HFFc6 (cell line): ENCODE results near the gene CCDC91. TPM values are rescaled to one million over a fixed set of nuclear protein-coding genes. Genes with fewer than 3 reads are reported as not detected.

Source experiments
- DNase-seq: peaks from one replicate; pipeline ENCODE4 v3.0.0-alpha.2; 2018
- H3K27ac Mint-ChIP-seq: 2 replicates; pipeline ENCODE4 v1.8.0; 2020; ENCODE audit warnings: mild to moderate bottlenecking, mixed read lengths
- H3K27me3 Mint-ChIP-seq: 2 replicates; pipeline ENCODE4 v1.8.0; 2021; ENCODE audit warnings: mild to moderate bottlenecking, moderate library complexity, mixed read lengths; ENCODE audit not compliant: insufficient read depth
- H3K36me3 Mint-ChIP-seq: 2 replicates; pipeline ENCODE4 v1.8.0; 2021; ENCODE audit warnings: low read depth, mixed read lengths
- H3K4me1 Mint-ChIP-seq: 2 replicates; pipeline ENCODE4 v1.8.0; 2020; ENCODE audit warnings: low read depth, mixed read lengths
- H3K4me3 Mint-ChIP-seq: 2 replicates; pipeline ENCODE4 v1.8.0; 2020; ENCODE audit warnings: mild to moderate bottlenecking, moderate library complexity, mixed read lengths
- H3K9me3 Mint-ChIP-seq: 2 replicates; pipeline ENCODE4 v1.8.0; 2020; ENCODE audit warnings: mild to moderate bottlenecking, mixed read lengths
- total RNA-seq, 6 experiments: library from RNA; stranded (reverse); fragmentation: NEBNext Ultra II Directional; extraction: Animal tissue kit (Norgen Biotek cat#: 25700); gene quantifications; 2 replicates in 1 of 6; 3 replicates in 5 of 6; pipeline ENCODE4 v1.2.3, GENCODE V29; 2021
- TF ChIP-seq, protein P1 (sequence below): fragments of 200-600 bp; sonication (generic); IDR thresholded peaks from 2 replicates; pipeline ENCODE4 v1.5.0; 2021; ENCODE audit warnings: antibody characterized with exemption, mild to moderate bottlenecking

The CCDC91 gene
- total RNA-seq, 6 experiments from 2014 or later = 14.7 to 17.3 (median 16.7) TPM

DNA sequence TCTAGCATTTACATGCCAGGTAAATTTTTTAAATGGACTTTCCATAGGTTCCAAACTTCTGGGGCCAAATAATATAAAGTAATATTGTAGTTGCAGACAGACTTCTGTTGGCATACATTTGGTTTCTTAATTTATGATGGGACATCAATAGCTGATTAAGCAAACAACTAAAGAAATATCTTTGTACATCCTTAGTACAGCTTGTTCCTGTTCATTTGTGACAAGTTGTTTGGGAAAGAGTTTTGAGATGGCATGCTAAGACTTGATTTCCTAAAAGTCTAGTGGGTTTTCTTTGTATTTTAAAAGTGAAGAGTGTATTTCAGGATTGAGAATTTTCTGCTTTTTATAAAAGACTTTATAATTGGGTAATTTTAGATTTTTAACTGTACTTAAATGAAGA lies 41.0 kb downstream of the CCDC91 start:
- Mint-ChIP-seq H3K9me3 (no peaks in the 10 kb centered on the region), H3K27me3 (no peaks in the 10 kb centered on the region), H3K4me1 (peaks cover 7% of the 10 kb centered on the region; the same call in 1 of the 2 replicates), H3K27ac (no peak overlapping the region), H3K36me3 (no peaks in the 10 kb centered on the region), H3K4me3 (no peak overlapping the region)
- DNase-seq = no peak
- TF ChIP-seq, protein P1, sequence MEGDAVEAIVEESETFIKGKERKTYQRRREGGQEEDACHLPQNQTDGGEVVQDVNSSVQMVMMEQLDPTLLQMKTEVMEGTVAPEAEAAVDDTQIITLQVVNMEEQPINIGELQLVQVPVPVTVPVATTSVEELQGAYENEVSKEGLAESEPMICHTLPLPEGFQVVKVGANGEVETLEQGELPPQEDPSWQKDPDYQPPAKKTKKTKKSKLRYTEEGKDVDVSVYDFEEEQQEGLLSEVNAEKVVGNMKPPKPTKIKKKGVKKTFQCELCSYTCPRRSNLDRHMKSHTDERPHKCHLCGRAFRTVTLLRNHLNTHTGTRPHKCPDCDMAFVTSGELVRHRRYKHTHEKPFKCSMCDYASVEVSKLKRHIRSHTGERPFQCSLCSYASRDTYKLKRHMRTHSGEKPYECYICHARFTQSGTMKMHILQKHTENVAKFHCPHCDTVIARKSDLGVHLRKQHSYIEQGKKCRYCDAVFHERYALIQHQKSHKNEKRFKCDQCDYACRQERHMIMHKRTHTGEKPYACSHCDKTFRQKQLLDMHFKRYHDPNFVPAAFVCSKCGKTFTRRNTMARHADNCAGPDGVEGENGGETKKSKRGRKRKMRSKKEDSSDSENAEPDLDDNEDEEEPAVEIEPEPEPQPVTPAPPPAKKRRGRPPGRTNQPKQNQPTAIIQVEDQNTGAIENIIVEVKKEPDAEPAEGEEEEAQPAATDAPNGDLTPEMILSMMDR = no peak

DNA sequence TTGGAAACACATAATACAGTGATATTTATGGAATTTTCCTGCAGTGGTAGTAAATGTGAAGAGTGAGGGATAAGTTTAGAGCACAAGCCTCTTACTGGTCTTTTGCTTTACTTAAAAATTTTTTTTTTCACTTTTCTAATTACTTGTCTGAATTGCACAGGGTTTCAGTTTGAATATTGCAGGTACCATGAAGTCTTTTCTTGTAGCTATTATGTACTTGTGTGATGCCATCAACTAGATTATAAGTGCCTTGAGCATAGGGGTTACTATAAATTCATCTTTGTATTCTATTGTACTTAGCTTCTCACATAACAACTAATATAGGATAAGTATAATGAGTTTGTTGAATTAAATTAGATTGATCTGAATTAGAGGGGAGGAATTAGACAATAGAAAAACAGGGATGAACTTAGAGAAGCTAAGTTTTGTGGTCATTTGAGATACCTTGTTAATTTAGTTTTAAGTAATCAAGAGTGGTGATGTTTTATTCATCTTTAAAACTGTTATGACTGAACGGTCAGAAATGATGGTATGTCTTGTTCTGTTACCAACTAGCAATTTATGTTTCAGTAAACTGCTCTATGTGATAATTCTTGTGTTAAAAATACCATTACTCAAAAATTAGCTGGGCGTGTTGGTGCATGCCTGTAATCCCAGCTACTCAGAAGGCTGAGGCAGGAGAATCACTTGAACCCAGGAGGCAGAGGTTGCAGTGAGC lies 42.1 kb downstream of the CCDC91 start:
- Mint-ChIP-seq H3K27ac (no peak overlapping the region), H3K4me3 (no peak overlapping the region), H3K36me3 (no peaks in the 10 kb centered on the region), H3K4me1 (peaks cover 7% of the 10 kb centered on the region; the same call in 1 of the 2 replicates), H3K27me3 (no peaks in the 10 kb centered on the region), H3K9me3 (no peaks in the 10 kb centered on the region)
- DNase-seq = no peak
- TF ChIP-seq, protein P1 = no peak

DNA sequence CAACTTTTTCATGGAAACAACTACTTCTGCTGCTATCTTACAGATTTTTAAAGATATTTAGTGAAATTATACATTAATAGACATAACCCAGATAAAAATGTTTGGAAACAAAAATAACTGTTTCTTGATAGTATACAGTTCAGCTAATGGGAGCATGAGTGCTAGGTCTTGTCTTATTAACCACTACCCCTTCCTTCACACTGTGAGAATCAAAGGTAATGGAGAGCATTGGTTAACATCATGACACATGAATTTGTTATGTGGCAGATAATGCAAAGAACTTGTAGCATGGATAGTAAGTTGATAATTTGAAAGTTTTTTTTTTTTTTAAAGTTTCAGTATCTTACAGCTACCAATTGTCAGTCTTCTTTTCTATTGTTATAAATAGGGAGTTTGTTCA lies 44.2 kb downstream of the CCDC91 start:
- TF ChIP-seq, protein P1 = no peak
- no peaks in the 10 kb centered on the region for H3K36me3 Mint-ChIP-seq
- peaks cover 2% of the 10 kb centered on the region; the same call in 1 of the 2 replicates for H3K4me1 Mint-ChIP-seq
- H3K27ac Mint-ChIP-seq = no peak overlapping the region
- no peaks in the 10 kb centered on the region for H3K27me3 Mint-ChIP-seq
- DNase-seq = no peak
- no peak overlapping the region for H3K4me3 Mint-ChIP-seq
- H3K9me3 Mint-ChIP-seq = no peaks in the 10 kb centered on the region

DNA sequence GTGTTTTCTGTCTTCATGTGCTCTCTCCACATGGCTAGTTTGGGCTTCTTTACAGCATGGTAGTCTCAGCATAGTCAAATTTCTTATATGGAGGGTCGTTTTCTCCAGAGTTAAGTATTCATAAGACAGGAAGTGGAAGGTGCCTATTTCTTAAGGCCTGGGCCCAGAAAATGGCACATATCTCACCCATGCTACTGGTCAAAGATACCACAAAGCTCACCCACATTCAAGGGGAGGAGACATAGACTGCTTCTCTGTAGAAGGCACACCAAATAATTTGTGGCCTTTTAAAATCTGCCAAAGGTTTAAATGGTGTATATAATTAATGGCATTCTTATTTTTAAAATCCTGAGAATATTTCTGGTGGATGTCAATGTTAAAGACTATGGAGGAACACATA lies 44.8 kb downstream of the CCDC91 start:
- Mint-ChIP-seq H3K4me3 (no peak overlapping the region), H3K4me1 (no peaks in the 10 kb centered on the region), H3K36me3 (no peaks in the 10 kb centered on the region), H3K27ac (no peak overlapping the region), H3K27me3 (no peaks in the 10 kb centered on the region), H3K9me3 (no peaks in the 10 kb centered on the region)
- TF ChIP-seq, protein P1 = no peak
- no peak for DNase-seq

DNA sequence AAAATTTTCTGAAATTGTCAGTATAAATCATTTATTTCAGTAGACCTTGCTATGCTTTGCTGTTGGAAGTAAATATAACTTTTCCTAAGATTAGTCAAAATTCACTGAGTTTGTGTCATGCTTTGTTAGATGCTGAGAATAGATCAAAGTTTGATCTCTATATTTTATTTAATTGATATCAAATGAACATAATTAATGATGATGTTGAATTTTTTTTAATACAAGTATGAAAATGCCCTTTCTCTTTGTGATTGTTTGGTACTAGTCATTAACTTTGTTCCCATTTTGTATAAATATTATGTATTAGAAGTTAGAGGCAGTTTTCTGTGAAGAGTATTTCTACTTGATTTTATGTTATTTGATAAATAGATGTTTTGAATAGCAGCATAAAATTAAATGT lies 45.7 kb downstream of the CCDC91 start:
- Mint-ChIP-seq H3K9me3 (no peaks in the 10 kb centered on the region), H3K36me3 (no peaks in the 10 kb centered on the region), H3K27ac (no peak overlapping the region), H3K4me1 (no peaks in the 10 kb centered on the region), H3K4me3 (no peak overlapping the region), H3K27me3 (no peaks in the 10 kb centered on the region)
- TF ChIP-seq, protein P1 = no peak
- no peak for DNase-seq
